ENCODE results near the gene SHH. TPM values are rescaled to one million over a fixed set of nuclear protein-coding genes. Genes with fewer than 3 reads are reported as not detected.

SHH gene
- polyA plus RNA-seq (ENCODE audit: insufficient read length in 3 of 3), result 1 to 10 TPM; 1.5 to 4.6 (median 3.3) TPM
- long read RNA-seq, donor 1, full-length matches to known transcripts, result 2 of 2 reads
- long read RNA-seq, donor 1, partial matches to known transcripts, result 0 of 2 reads
- long read RNA-seq, donor 1, other reads (novel, unspliced or antisense), result 0 of 2 reads
- long read RNA-seq, donor 2, full-length matches to known transcripts, result 1 of 1 reads
- long read RNA-seq, donor 2, partial matches to known transcripts, result 0 of 1 reads
- long read RNA-seq, donor 2, other reads (novel, unspliced or antisense), result 0 of 1 reads
- long read RNA-seq, donor 3, result 0 reads
- long read RNA-seq, donor 4, result 0 reads
- long read RNA-seq, donor 5, full-length matches to known transcripts, result 1 of 1 reads
- long read RNA-seq, donor 5, partial matches to known transcripts, result 0 of 1 reads
- long read RNA-seq, donor 5, other reads (novel, unspliced or antisense), result 0 of 1 reads
- long read RNA-seq, donor 6, full-length matches to known transcripts, result 1 of 1 reads
- long read RNA-seq, donor 6, partial matches to known transcripts, result 0 of 1 reads
- long read RNA-seq, donor 6, other reads (novel, unspliced or antisense), result 0 of 1 reads
- long read RNA-seq, donor 7, result 0 reads
- long read RNA-seq, donor 8, result 0 reads
- long read RNA-seq, donor 9, full-length matches to known transcripts, result 1 of 1 reads
- long read RNA-seq, donor 9, partial matches to known transcripts, result 0 of 1 reads
- long read RNA-seq, donor 9, other reads (novel, unspliced or antisense), result 0 of 1 reads
- long read RNA-seq, donor 10, partial matches to known transcripts, result 0 of 1 reads
- long read RNA-seq, donor 10, other reads (novel, unspliced or antisense), result 0 of 1 reads
- long read RNA-seq, donor 11, result 0 reads
- long read RNA-seq, donor 12, result 0 reads
- long read RNA-seq, donor 13, result 0 reads
- long read RNA-seq, donor 14, result 0 reads
- long read RNA-seq, donor 15, full-length matches to known transcripts, result 2 of 2 reads
- long read RNA-seq, donor 15, partial matches to known transcripts, result 0 of 2 reads
- long read RNA-seq, donor 15, other reads (novel, unspliced or antisense), result 0 of 2 reads
- long read RNA-seq, donor 16, result 0 reads

DNA sequence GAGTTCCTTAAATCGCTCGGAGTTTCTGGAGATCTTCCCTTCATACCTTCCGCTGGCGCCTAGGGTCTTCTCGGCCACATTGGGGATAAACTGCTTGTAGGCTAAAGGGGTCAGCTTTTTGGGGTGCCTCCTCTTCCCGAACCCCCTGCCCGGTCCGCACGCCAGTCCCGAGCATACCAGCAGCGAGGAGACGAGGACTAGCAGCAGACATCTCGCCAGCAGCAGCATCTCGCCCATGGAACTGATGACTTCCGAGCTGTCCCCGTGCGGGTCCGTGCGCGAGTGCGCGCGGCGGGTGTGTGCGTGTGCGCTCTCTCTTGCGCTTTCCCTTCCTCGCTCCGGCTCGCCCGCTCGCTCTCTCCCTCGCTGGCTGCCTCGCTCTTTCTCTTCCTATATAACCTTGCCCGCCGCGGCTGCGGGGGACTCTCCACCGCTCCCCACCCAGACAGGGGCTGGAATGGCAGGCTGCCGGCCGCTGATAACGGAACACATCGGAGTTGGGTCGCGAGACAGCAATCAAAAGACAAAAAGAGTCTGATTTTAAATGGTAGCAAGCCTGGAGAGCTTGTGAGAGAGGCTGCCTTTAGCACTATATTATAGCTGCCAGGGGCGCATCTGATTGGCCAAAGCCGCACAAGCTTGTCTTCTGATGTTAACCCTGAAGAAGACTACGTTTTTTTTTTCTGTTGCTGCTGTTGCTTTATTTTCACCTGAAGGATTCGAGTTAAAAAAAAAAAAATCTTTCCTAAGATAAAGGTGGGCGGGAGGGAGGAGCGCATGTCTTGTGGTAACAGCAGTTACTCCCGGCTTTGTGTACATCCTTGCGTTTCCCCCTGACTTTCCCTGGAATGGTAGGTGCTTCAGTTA, at the start of gene SHH:
SHH (minus strand) TSS at position 569 of the 867 bp plus-strand sequence; CDS start at position 228, 341 bp downstream.
- no peak for DNase-seq

- no peak for DNase-seq
Observed at GRCh38 chr7:155861480-155861868, 49.2 kb upstream of the SHH start.

DNA sequence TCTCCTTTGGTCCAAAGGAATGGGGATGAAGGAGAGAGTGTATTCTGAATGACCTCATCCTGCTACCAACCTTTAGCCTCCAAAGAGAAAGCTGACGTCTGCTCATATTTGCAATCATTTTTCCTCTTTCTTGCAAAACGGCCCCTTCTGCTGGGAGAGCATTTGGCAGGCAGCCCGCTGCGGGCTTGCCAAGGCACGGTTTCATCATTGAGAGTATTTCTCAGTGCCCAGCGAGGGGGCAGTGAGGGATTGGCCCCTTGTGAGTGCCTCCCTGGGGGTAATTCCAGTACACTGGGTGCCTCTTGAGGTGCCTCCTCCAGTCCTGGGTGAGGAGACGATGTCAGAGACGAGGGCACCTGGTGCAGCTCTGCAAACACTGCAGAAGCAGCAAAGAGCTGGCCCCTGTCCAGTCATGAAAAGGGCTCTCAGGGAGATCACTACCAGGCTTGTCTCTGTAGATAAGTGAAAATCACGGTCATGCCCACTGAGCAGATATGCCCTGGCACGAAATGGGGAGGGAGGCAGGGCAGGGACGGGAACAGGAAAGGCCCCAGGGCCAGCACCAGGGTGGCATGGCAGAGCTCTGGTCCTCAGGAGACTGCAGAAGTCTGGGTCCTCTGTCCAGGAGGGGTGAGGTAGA, 48.7 kb upstream of the SHH start:
- DNase-seq, result no peak

DNA sequence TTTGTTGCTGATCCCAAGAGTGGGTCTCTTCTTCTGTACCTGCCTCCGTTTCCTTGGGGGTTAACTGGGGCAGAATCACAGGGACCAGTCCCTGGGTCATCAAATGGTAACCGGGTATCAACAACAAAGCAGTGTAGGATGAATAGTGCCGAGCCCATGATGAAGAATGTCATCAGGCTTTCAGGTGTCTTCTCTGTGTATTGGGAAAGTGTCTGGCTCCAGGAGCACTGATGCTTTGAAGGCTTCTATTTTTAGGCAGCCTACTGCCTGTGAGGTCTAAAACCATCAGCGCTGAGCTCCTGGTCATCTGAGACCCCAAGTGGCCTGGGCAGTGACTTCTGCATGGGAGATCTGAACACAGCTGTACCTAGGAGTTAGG, 48.2 kb upstream of the SHH start:
- DNase-seq, result no peak

DNA sequence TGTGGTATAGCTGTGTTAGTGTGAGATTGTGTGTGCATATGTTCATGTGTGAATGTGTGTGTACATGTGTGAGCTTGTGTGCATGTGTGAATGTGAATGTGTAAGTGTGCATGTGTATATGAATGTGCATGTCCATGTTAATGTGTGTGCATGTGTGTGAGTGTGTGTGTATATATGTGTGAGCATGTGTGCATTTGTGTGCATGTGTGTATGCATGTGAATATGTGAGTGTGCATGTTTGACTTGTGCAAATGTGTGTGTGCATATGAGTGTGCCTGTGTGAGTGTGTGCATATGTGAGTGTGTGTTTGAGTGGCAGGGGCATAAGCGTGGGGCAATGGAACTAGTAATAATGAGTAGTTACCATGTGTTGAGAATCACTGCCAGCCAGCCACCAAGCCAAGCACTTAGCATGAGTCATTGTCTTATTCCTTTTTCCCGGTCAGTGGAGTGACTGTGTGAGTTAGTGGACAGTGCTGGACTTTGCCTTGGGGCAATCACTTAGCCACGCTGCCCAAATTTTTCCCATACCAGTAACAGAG, 46.3 kb upstream of the SHH start:
- no peak for DNase-seq

GRCh38 chr7:155857141-155857540, 44.9 kb upstream of the SHH start:
- no peak for DNase-seq

GRCh38 chr7:155856656-155857055, 44.4 kb upstream of the SHH start:
- DNase-seq, result no peak

- DNase-seq, result no peak
Observed at GRCh38 chr7:155852426-155853301, 40.4 kb upstream of the SHH start.

GRCh38 chr7:155851892-155852291, 39.6 kb upstream of the SHH start:
- DNase-seq, result no peak

GRCh38 chr7:155850766-155851678, 38.8 kb upstream of the SHH start:
- no peak for DNase-seq

GRCh38 chr7:155850001-155850436, 37.8 kb upstream of the SHH start:
- no peak for DNase-seq

GRCh38 chr7:155848691-155849669, 36.7 kb upstream of the SHH start:
- DNase-seq, result no peak

DNA sequence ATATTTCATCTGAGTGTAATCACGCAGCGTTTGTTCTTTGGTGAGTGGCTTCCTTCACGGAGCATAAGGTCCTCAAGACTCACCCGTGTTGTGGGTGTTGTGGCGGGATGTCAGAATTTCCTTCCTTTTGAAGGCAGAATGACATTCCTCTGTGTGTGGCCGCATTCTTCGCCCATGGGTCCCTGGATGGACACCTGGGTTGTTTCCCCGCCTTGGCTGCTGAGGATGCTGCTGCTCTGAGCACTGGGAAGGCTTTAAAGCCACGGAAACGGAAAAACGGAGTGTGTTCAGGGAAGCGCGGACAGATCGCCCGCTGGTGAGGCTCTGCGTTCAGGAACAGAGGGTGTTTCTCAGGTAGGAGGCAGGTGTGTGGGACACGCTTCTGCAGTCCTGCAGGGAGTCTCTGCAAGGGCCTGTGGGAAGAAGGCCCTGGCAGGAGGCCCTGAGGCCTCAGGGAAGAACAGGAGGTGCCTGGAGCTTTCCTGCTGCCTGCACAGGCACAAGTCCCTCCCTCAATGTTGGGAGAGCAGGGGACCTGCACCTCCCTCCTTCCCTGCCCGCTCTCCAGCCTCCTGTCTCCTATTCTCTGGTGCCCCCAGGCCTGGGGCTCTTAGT, 35.7 kb upstream of the SHH start:
- DNase-seq, result no peak

DNA sequence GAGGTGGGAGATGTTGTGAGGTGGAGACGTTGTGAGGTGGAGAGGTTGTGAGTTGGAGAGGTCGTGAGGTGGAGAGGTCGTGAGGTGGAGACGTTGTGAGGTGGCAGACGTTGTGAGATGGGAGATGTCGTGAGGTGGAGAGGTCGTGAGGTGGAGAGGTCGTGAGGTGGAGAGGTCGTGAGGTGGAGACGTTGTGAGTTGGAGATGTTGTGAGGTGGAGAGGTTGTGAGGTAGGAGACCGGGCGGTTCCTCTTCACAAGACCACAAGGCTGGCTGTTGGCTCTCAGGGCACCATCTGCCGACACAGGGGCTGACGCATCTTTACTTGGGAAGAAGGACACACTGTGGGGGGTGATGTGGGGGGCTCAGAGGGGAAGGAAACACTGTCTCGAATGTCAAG, 34.7 kb upstream of the SHH start:
- no peak for DNase-seq

DNA sequence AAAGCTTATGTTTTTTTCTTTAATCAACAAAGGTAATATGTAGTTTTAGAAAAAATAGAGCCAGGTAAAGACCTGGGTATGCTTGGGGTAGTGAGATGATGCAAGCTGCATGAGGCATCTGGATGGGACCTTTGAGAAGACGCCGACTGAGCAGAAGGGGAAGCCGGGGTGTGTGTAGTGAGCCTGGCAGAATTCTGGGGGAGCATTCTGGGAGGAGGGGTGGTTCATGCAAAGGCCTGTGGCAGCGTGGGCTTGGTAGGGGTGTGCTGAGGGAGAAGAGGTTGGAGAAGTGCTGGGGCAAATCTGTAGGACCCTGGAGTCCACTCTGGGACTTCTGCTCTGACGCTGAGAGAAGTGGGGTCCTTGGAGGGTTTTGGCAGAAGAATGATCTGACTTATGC, 33.9 kb upstream of the SHH start:
- DNase-seq, result no peak

DNA sequence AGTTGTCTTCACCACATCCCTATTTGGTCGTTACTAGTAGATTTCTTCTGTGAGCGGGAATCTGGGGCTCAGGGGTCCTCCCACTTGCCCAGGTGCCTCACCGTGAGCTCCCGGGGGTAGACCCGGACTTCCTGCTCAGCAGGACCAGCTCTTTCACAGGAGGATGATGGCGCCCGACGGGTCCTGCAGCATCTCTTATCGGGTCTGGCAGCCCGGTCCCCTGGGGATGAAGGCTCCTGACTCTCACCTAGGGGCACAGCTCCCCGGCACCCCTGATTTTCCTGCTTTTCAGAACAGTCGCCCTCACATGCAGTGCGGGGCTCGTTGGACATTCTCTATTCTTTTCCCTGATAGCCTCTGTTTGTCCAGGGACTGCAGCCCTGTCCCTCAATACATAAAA, 33.0 kb upstream of the SHH start:
- DNase-seq, result no peak

- DNase-seq, result no peak
Observed at GRCh38 chr7:155844526-155844925, 32.3 kb upstream of the SHH start.
